GM12878 (cell line): ENCODE data around the gene KCNJ3. TPM values are rescaled to one million over a fixed set of nuclear protein-coding genes. Genes with fewer than 3 reads are reported as not detected.

Source experiments
- CBX3 ChIP-seq: fragments of 200-600 bp; sonication (generic); IDR thresholded peaks from 2 replicates; pipeline ENCODE4 v1.6.1; 2016; ENCODE audit warnings: low read depth, borderline replicate concordance
- CREB1 ChIP-seq: IDR thresholded peaks from 2 replicates; pipeline ENCODE4 v1.6.1; 2012; ENCODE audit warnings: low read depth, mild to moderate bottlenecking, inconsistent platforms
- CREM ChIP-seq: IDR thresholded peaks from 2 replicates; pipeline ENCODE4 v1.6.1; 2014; ENCODE audit warnings: antibody characterized with exemption, low read depth
- POLR2AphosphoS2 ChIP-seq: IDR thresholded peaks from 2 replicates; pipeline ENCODE4 v1.6.1; 2011; ENCODE audit warnings: low read depth, mild to moderate bottlenecking, low read length, improper control_type of control experiment, moderate library complexity
- SKIL ChIP-seq: fragments of 450-650 bp; IDR thresholded peaks from 2 replicates; pipeline ENCODE4 v1.6.1; 2017; ENCODE audit warnings: mild to moderate bottlenecking, low read depth, inconsistent platforms; ENCODE audit not compliant: poor library complexity, severe bottlenecking
- SUZ12 ChIP-seq: fragments of 200-600 bp; sonication (generic); IDR thresholded peaks from one replicate; pipeline ENCODE4 v1.6.1; 2018; ENCODE audit warnings: antibody characterized with exemption, mild to moderate bottlenecking; ENCODE audit not compliant: unreplicated experiment
- polyA plus RNA-seq, 11 experiments: library from polyadenylated mRNA; depleted of rRNA in 4 of 11; unstranded in 6 of 11; stranded (reverse) in 5 of 11; fragments of >200 nt; fragmentation: Nextera tagmentation in 4 of 11; fragmentation: Illumina TruSeq in 1 of 11; extraction: Ambion mirVana in 4 of 11; extraction: Trizol in 1 of 11; gene quantifications; 1 replicate in 1 of 11; 2 replicates in 10 of 11; pipeline versions ENCODE4 v1.2.1 to v1.2.3, GENCODE V29; 2011 to 2016; ENCODE audit warnings: inconsistent platforms in 2 of 11, missing spikeins in 2 of 11, low read depth in 1 of 11
- total RNA-seq, 4 experiments: library from RNA; depleted of rRNA in 3 of 4; stranded (reverse); fragments of >200 nt in 3 of 4; fragmentation: Illumina TruSeq in 1 of 4; extraction: Trizol in 1 of 4; gene quantifications; 2 replicates each; pipeline versions ENCODE4 v1.2.1 to v1.2.3, GENCODE V29; 2013 to 2021
- TF ChIP-seq, protein P1 (sequence below): fragments of 450-650 bp; formaldehyde crosslinking; IDR thresholded peaks from 2 replicates; pipeline ENCODE4 v1.4.0; 2022; ENCODE audit warnings: mild to moderate bottlenecking, moderate library complexity

KCNJ3 gene
- total and polyA plus RNA-seq, 10 of the 15 experiments (the other 5 are each of a cell fraction or from before 2014, with no cell fraction given) = 0.01 to 1.1 (median 0.04) TPM; not detected in 6

DNA sequence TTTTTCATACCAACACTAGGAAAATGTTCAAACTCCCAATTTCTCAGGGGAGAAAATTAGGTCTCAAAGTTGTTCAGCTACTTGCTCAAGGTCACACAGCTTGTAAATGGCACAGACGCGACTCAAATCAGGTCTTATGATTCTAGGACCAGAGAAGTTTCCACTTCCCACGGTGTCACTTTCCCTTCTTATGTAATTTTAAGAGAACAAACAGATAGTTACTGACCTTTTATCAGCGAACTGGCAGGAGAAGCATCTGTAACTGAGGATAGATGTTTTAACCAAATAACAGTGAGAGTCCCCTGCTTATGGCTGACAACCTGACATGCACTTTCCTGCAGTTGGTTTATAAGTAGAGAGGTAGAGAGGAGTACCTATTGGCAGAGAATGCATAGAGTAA, 2.1 kb upstream of the KCNJ3 start (continued):
- TF ChIP-seq SKIL (no peak), CREM (no peak), SUZ12 (no peak), CREB1 (no peak), POLR2AphosphoS2 (no peak), CBX3 (no peak)
- TF ChIP-seq, protein P1, sequence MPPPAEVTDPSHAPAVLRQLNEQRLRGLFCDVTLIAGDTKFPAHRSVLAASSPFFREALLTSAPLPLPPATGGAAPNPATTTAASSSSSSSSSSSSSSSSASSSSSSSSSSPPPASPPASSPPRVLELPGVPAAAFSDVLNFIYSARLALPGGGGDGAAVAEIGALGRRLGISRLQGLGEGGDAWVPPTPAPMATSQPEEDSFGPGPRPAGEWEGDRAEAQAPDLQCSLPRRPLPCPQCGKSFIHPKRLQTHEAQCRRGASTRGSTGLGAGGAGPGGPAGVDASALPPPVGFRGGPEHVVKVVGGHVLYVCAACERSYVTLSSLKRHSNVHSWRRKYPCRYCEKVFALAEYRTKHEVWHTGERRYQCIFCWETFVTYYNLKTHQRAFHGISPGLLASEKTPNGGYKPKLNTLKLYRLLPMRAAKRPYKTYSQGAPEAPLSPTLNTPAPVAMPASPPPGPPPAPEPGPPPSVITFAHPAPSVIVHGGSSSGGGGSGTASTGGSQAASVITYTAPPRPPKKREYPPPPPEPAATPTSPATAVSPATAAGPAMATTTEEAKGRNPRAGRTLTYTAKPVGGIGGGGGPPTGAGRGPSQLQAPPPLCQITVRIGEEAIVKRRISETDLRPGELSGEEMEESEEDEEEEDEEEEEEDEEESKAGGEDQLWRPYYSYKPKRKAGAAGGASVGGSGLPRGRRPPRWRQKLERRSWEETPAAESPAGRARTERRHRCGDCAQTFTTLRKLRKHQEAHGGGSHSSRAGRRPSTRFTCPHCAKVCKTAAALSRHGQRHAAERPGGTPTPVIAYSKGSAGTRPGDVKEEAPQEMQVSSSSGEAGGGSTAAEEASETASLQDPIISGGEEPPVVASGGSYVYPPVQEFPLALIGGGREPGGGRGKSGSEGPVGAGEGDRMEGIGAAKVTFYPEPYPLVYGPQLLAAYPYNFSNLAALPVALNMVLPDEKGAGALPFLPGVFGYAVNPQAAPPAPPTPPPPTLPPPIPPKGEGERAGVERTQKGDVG = no peak
